ENCODE measurements around the gene XPNPEP3.
A peak's percentile ranks its signal among the peaks of the same experiment; 100 is the strongest.
"Not testable (repeated sequence)": the region's sequence is repeated elsewhere in the genome, so short reads cannot be mapped to it uniquely, and the experiment has no call there.

Gene XPNPEP3

DNA sequence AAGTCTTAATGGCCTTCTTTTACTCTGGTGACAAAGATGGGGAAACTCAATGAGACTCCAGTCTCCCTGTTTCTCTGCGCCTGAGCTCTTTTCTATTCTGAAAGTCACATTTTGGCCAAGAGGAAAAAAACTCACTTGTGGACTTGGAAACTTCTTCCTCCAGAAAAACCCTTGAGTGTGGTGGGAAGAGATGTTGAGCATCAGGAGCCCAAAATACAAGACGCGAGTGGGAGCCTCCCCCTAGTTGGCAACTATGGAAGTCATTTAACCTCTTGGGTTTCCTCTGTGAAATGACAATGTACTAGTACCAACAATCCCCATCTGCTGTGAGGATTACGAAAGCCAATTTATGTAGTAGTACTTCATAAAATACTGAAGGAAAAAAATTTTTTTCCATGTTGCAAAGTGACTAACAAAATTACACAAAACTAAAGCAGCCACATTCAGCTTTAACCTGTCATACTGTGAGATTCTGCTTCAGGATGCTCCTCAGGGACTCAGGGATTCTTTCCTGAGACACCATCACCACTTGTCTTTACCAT lies 37.3 kb upstream of the XPNPEP3 start:
- TF ChIP-seq, protein P1, sequence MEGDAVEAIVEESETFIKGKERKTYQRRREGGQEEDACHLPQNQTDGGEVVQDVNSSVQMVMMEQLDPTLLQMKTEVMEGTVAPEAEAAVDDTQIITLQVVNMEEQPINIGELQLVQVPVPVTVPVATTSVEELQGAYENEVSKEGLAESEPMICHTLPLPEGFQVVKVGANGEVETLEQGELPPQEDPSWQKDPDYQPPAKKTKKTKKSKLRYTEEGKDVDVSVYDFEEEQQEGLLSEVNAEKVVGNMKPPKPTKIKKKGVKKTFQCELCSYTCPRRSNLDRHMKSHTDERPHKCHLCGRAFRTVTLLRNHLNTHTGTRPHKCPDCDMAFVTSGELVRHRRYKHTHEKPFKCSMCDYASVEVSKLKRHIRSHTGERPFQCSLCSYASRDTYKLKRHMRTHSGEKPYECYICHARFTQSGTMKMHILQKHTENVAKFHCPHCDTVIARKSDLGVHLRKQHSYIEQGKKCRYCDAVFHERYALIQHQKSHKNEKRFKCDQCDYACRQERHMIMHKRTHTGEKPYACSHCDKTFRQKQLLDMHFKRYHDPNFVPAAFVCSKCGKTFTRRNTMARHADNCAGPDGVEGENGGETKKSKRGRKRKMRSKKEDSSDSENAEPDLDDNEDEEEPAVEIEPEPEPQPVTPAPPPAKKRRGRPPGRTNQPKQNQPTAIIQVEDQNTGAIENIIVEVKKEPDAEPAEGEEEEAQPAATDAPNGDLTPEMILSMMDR (IDR thresholded peaks at IDR 0.05; ENCODE audit: low read depth, low read length, missing control alignments): no peak
- DNase-seq (ENCODE audit: low read depth): no peak
- H3K4me3 ChIP-seq (ENCODE audit: low read depth, low read length): peak overlapping the region; percentile 86

DNA sequence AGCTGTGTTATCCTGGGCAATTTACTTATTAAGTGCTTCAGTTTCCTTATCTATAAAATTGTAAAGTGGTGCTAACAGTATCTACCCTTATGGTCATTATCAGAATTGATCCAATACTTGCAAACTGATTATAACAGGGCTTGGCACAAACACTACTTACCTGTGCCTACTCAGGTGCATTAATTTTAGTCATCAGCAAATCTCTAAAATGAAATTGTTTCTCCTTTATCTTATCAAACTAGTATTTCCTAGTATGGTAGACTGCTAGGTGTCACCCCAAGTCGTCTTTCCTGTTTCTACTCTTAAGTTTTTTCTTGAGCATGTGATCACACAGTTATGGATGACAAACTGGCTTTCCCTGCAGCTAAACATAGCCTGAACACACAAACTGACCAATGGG lies 33.5 kb upstream of the XPNPEP3 start:
- H3K4me3 ChIP-seq (ENCODE audit: low read depth, low read length): no peak overlapping the region
- TF ChIP-seq, protein P1 (IDR thresholded peaks at IDR 0.05; ENCODE audit: low read depth, low read length, missing control alignments): no peak
- no peak for DNase-seq (ENCODE audit: low read depth)

DNA sequence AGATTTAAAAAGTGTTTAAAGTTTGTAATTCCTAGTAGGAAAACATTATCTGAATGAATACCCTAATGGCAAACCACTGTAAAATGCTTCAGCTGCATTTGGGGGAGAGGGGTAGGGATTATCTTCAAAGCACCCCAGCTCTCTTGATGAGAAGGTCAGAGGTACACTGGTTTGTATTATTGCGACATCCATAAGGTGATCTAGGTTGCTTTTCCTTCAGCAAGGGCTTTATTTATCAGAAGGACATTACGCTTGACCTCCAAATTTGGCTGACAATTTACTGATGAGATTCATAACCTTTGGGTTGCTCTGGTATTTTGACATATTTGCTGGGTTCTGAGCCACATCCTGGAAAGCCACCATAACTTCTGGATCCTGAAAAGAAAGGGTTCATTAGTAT lies 30.7 kb upstream of the XPNPEP3 start:
- H3K4me3 ChIP-seq (ENCODE audit: low read depth, low read length); DNase-seq (ENCODE audit: low read depth): not testable (repeated sequence)

DNA sequence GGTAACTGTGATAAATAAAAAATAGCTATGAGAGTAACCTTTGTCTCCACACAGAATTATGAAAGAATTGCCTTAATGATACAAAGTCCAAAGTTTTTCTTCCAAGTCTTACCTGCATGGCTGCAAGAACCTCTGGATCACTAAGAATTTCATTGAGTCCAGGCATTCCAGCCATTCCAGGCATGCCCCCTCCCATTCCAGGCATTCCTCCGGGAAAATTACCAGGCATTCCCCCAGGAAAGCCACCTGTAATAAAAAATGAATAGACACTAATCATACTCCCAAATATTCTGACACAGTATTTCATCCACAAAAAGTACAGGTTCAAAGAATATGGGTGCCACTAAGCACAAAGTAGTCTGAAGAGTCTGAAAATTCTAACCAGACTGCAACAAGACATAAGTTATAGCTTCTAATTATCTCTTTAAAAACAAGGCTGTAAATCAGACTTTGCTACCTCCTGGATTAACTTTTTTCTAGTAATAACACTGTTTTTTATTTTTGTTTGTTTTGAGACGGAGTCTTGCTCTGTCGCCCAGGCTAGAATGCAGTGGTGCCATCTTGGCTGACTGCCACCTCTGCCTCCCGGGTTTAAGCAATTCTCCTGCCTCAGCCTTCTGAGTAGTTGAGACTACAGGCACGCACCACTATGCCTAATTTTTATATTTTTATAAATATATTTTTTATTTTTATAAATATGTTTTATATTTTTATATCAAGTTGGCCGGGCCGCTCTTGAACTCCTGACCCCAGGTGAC lies 29.8 kb upstream of the XPNPEP3 start:
- TF ChIP-seq, protein P1 (IDR thresholded peaks at IDR 0.05; ENCODE audit: low read depth, low read length, missing control alignments): no peak
- no peak overlapping the region for H3K4me3 ChIP-seq (ENCODE audit: low read depth, low read length)
- no peak for DNase-seq (ENCODE audit: low read depth)

DNA sequence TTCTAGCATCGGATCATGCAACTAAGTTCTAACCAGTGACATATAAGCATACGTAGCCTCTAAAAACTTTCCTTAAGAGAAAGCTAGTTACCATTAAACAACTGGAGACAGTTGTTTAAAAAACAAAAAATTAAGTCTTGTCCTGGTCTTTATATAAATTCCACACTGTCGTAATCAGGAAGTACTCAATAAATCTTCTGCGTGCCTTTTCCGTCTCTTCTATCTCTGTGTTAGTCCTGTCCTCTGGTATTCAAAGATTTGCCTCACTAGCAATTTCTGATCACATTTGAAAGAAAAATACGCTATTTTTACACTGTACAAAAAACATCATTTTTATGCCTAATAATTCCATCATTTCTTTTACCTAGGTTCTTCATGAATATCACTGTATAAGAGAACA lies 27.8 kb upstream of the XPNPEP3 start:
- DNase-seq (ENCODE audit: low read depth): no peak
- no peak overlapping the region for H3K4me3 ChIP-seq (ENCODE audit: low read depth, low read length)
- TF ChIP-seq, protein P1 (IDR thresholded peaks at IDR 0.05; ENCODE audit: low read depth, low read length, missing control alignments): no peak

DNA sequence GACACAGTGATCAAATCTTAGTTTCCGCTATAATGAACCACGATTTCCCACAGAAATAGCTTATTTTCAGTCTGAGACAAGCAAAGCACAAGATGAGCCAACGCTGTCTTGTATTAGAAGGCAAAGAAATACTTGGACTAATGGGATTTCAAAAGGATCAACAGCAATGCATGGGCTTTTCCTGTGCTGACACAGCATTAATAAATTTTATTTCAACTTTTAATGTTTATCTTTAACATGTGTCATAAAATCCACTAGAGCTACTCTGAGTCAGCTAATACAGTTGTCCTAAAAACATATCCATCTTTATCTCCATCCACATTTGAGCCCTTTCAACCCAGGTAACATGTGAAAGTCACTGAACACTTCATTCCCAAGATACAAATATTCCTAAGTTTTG lies 22.3 kb upstream of the XPNPEP3 start:
- TF ChIP-seq, protein P1 (IDR thresholded peaks at IDR 0.05; ENCODE audit: low read depth, low read length, missing control alignments): no peak
- DNase-seq (ENCODE audit: low read depth): no peak

DNA sequence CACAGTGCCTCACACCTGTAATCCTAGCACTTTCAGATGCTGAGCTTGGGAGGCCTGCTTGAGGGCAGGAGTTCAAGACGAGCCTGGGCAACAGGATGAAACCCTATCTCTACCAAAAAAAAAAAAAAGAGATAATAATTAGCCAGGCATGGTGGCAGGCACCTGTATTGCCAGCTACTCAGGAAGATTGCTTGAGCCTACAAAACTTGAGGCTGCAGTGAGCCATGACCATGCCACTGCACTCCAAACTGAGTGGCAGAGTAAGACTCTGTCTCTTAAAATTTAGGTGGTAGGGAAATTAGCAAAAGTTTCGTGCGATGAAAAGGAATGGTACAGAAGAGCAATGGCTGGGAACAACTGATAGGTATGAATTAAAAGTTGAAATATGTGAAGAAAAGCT lies 18.5 kb upstream of the XPNPEP3 start:
- no peak for DNase-seq (ENCODE audit: low read depth)
- TF ChIP-seq, protein P1 (IDR thresholded peaks at IDR 0.05; ENCODE audit: low read depth, low read length, missing control alignments): no peak

More for the DNA sequence above, 22.3 kb upstream of the XPNPEP3 start:
- H3K4me3 ChIP-seq (ENCODE audit: low read depth, low read length): no peak overlapping the region

More for the DNA sequence above, 18.5 kb upstream of the XPNPEP3 start:
- H3K4me3 ChIP-seq (ENCODE audit: low read depth, low read length): no peak overlapping the region

Measured in GM12864 (cell line).